A549 (cell line): ENCODE data around the gene SLC6A12. TPM values are rescaled to one million over a fixed set of nuclear protein-coding genes. Genes with fewer than 3 reads are reported as not detected.

Source experiments
- ATAC-seq, 2 experiments: fragments of 200-7000 bp in 1 of 2; fragments of >200 bp in 1 of 2; cut with Nextera tagmentation in 1 of 2; cut with Tn5 transposase in 1 of 2; 3 replicates each; pipeline versions ENCODE4 v1.8.0 to v1.9.1; 2018 to 2020; ENCODE audit warnings: mild to moderate bottlenecking in 1 of 2, moderate library complexity in 1 of 2
- CTCF ChIA-PET: fragments of 300-600 bp; sonication (Branson Sonifier 250); formaldehyde crosslinking; extraction: SDS; loops from one replicate; lab custom pipeline; 2021; ENCODE audit warnings: antibody characterized with exemption, inconsistent platforms; lab: Yijun Ruan, JAX
- POLR2A ChIA-PET: fragments of 350-600 bp; formaldehyde crosslinking; extraction: SDS; loops from one replicate; lab custom pipeline; 2021; ENCODE audit warnings: antibody characterized with exemption, inconsistent platforms; lab: Yijun Ruan, JAX
- DNase-seq, 2 experiments: peaks; one replicate each; pipeline versions ENCODE4 v3.0.0 to v3.0.0-alpha.2; 2011 to 2016; ENCODE audit warnings: low read depth in 1 of 2, low spot score in 1 of 2
- FAIRE-seq: peaks from 2 replicates; lab custom pipeline; 2011; peaks lifted over from hg19 to GRCh38; lab: Jason Lieb, UNC
- H3K27ac ChIP-seq, 2 experiments: fragments of >200 bp; sonication (Bioruptor Twin); formaldehyde crosslinking; 3 replicates each; pipeline ENCODE4 v1.5.1; 2016 to 2017
- H3K4me1 ChIP-seq: fragments of >200 bp; sonication (Bioruptor Twin); formaldehyde crosslinking; 3 replicates; pipeline ENCODE4 v1.6.1; 2016
- H3K4me2 ChIP-seq: fragments of >200 bp; sonication (Bioruptor Twin); formaldehyde crosslinking; 3 replicates; pipeline ENCODE4 v1.6.1; 2016
- H3K4me3 ChIP-seq: fragments of >200 bp; sonication (Bioruptor Twin); formaldehyde crosslinking; 3 replicates; pipeline ENCODE4 v1.5.1; 2016
- H3K9me3 ChIP-seq: fragments of >200 bp; sonication (Bioruptor Twin); formaldehyde crosslinking; 3 replicates; pipeline ENCODE4 v1.6.1; 2016
- BCL3 ChIP-seq: fragments of >200 bp; sonication (Bioruptor Twin); formaldehyde crosslinking; IDR thresholded peaks from 3 replicates; pipeline ENCODE4 v1.6.1; 2016
- BHLHE40 ChIP-seq: IDR thresholded peaks from 2 replicates; pipeline ENCODE4 v1.6.1; 2012; ENCODE audit warnings: low read depth, low read length, inconsistent platforms
- CBX2 ChIP-seq: fragments of 200-600 bp; sonication (generic); IDR thresholded peaks from 2 replicates; pipeline ENCODE4 v1.6.1; 2016; ENCODE audit warnings: low read depth, mild to moderate bottlenecking, borderline replicate concordance
- CEBPB ChIP-seq, 2 experiments: fragments of >200 bp in 1 of 2; sonication (Bioruptor Twin) in 1 of 2; formaldehyde crosslinking in 1 of 2; IDR thresholded peaks; 2 replicates each; pipeline ENCODE4 v1.6.1; 2012 to 2016
- CHD2 ChIP-seq: fragments of 150-350 bp; IDR thresholded peaks from 2 replicates; pipeline ENCODE4 v1.6.1; 2014; ENCODE audit warnings: low read length; ENCODE audit not compliant: partially characterized antibody
- EHF ChIP-seq: fragments of 250-450 bp; sonication (Bioruptor Pico); IDR thresholded peaks from 2 replicates; pipeline ENCODE4 v1.5.0; 2020; ENCODE audit warnings: mild to moderate bottlenecking
- FOSB ChIP-seq: fragments of 250-450 bp; sonication (Bioruptor Pico); IDR thresholded peaks from 2 replicates; pipeline ENCODE4 v1.5.0; 2020; ENCODE audit warnings: mild to moderate bottlenecking, moderate library complexity
- FOSL2 ChIP-seq, 2 experiments: fragments of 450-650 bp in 1 of 2; fragments of >200 bp in 1 of 2; sonication (Bioruptor Twin) in 1 of 2; formaldehyde crosslinking; IDR thresholded peaks; 2 replicates each; pipeline versions ENCODE4 v1.5.0 to v1.6.1; 2016 to 2020; ENCODE audit warnings: mild to moderate bottlenecking in 1 of 2, moderate library complexity in 1 of 2
- HEYL ChIP-seq: fragments of 250-450 bp; sonication (Bioruptor Pico); IDR thresholded peaks from 2 replicates; pipeline ENCODE4 v1.8.0; 2021; ENCODE audit warnings: mild to moderate bottlenecking, moderate library complexity
- HMGXB4 ChIP-seq: fragments of 250-450 bp; sonication (Bioruptor Pico); IDR thresholded peaks from 2 replicates; pipeline ENCODE4 v1.5.0; 2021; ENCODE audit warnings: mild to moderate bottlenecking, moderate library complexity, borderline replicate concordance
- HOXB13 ChIP-seq: fragments of 250-450 bp; sonication (Bioruptor Pico); IDR thresholded peaks from 2 replicates; pipeline ENCODE4 v1.5.0; 2020; ENCODE audit warnings: low read depth, mild to moderate bottlenecking, moderate library complexity
- MAFK ChIP-seq: fragments of 450-650 bp; IDR thresholded peaks from 2 replicates; pipeline ENCODE4 v1.6.1; 2014; ENCODE audit not compliant: partially characterized antibody
- MAZ ChIP-seq: fragments of 150-350 bp; IDR thresholded peaks from 2 replicates; pipeline ENCODE4 v1.6.1; 2014; ENCODE audit warnings: antibody characterized with exemption, low read depth, low read length, borderline replicate concordance
- POLR2AphosphoS2 ChIP-seq: conservative IDR thresholded peaks from 2 replicates; pipeline ENCODE4 v1.6.1; 2012; ENCODE audit warnings: low read length, improper control_type of control experiment, inconsistent platforms
- RARB ChIP-seq: fragments of 250-450 bp; sonication (Bioruptor Pico); IDR thresholded peaks from 2 replicates; pipeline ENCODE4 v1.8.0; 2021; ENCODE audit warnings: mild to moderate bottlenecking, moderate library complexity
- RFX5 ChIP-seq: fragments of 450-650 bp; IDR thresholded peaks from 2 replicates; pipeline ENCODE4 v1.7.1; 2014; ENCODE audit warnings: antibody characterized with exemption, mild to moderate bottlenecking, moderate library complexity
- SMC3 ChIP-seq: fragments of >200 bp; sonication (Bioruptor Twin); formaldehyde crosslinking; IDR thresholded peaks from 3 replicates; pipeline ENCODE4 v1.6.1; 2018; ENCODE audit warnings: inconsistent platforms
- USF2 ChIP-seq: fragments of 450-650 bp; IDR thresholded peaks from 2 replicates; pipeline ENCODE4 v1.6.1; 2014; ENCODE audit warnings: antibody characterized with exemption
- ZC3H11A ChIP-seq: fragments of 450-650 bp; IDR thresholded peaks from 2 replicates; pipeline ENCODE4 v1.6.1; 2014; ENCODE audit warnings: antibody characterized with exemption, mild to moderate bottlenecking
- ZFP36 ChIP-seq: fragments of 450-650 bp; IDR thresholded peaks from 2 replicates; pipeline ENCODE4 v1.6.1; 2014; ENCODE audit warnings: borderline replicate concordance; ENCODE audit not compliant: partially characterized antibody
- ZSCAN20 ChIP-seq: fragments of 250-450 bp; sonication (Bioruptor Pico); IDR thresholded peaks from 2 replicates; pipeline ENCODE4 v1.8.0; 2022; ENCODE audit warnings: mild to moderate bottlenecking, moderate library complexity
- WGBS: methylation state at CpG from one replicate; pipeline ENCODE4 v1.1.6; 2017; ENCODE audit errors: missing lambda C conversion rate; 5-methylcytosine and 5-hydroxymethylcytosine counted together
- polyA plus RNA-seq, 4 experiments: library from polyadenylated mRNA; depleted of rRNA in 3 of 4; stranded (reverse); fragments of >200 nt; fragmentation: RNase III in 1 of 4; extraction: RNeasy Plus Mini Kit Qiagen cat#74134 plus additional on column Dnase treatment in 1 of 4; gene quantifications; 2 replicates in 3 of 4; 3 replicates in 1 of 4; pipeline ENCODE4 v1.2.3, GENCODE V29; 2011 to 2017
- TF ChIP-seq, protein P1 (sequence below): fragments of 250-450 bp; sonication (Bioruptor Pico); IDR thresholded peaks from 2 replicates; pipeline ENCODE4 v1.5.0; 2020; ENCODE audit warnings: low read depth, mild to moderate bottlenecking, moderate library complexity

Gene SLC6A12
- polyA plus RNA-seq, 2 of the 4 experiments (the other 2 are of a cell fraction) = 0.78 to 4.4 TPM

- Histone ChIP-seq H3K4me2 (no peak overlapping the region), H3K9me3 (no peaks in the 10 kb centered on the region), H3K4me3 (no peak overlapping the region), H3K27ac (no peak overlapping the region), H3K4me1 (peaks cover 7% of the 10 kb centered on the region; the same call in 2 of the 3 replicates)
- FAIRE-seq (no peak), DNase-seq (no peak), ATAC-seq (no peak)
- WGBS = 12% methylated on average over 3 of the region's 5 CpGs
- ChIA-PET CTCF (no interaction called here), POLR2A (no interaction called here)
- no peak for TF ChIP-seq FOSB (CRISPR knock-in tag)
- TF ChIP-seq ZC3H11A = no peak
- TF ChIP-seq FOSL2 (IDR thresholded peaks at IDR 0.05) = no peak
- TF ChIP-seq FOSL2 (CRISPR knock-in tag; IDR thresholded peaks at IDR 0.05) = no peak
- TF ChIP-seq EHF (CRISPR knock-in tag) = no peak
- TF ChIP-seq ZSCAN20 = no peak
- TF ChIP-seq CBX2 = no peak
- no peak for TF ChIP-seq RARB
- TF ChIP-seq MAFK = no peak
- TF ChIP-seq BCL3 = no peak
- TF ChIP-seq BHLHE40 = no peak
Observed at GRCh38 chr12:195156-195555, 18.8 kb downstream of the SLC6A12 start.

DNA sequence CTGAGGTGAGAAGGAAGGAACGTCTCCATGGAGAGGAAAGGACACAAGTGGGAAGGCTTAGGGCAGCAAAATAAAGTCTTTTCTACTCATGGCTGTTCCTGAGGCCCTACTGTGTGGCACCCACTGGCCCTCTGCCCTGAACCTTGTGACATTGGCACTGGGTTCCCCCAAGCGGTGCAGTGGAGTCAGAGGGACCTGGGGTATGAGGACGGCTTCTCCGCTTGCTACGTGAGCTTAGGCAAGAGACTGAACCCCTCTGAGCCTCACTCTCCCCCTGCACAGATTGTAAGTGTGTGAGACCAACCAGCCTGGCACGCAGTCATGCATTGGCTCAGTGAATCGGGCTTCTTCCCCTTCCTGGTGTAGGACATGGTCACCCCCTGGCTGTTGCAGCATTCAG, 19.7 kb downstream of the SLC6A12 start:
- H3K4me3 ChIP-seq = no peak overlapping the region
- WGBS = 49% methylated on average over 7 of the region's 7 CpGs

DNA sequence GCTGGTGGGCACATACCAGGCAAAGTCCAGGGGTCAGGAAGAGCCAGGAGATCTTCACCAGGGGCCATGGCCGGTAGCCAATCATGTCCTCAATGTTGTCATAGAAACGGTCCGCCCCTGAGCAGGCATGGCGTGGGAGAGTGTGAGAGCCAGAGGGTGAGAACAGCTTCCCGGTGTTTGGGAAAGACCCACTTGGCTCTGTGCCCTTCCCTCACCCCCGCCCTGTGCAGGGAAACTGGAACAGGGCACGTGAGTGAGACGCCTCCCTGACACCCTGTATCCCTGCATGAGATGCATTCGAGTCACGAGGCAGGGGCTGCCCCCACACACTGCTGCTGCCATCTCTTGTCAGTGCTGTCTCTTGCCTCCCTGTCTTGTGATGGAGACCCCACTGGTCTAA, 20.7 kb downstream of the SLC6A12 start:
- CTCF ChIA-PET = no interaction called here
- no peak for DNase-seq
- TF ChIP-seq BCL3 (no peak), ZFP36 (no peak), HOXB13 (CRISPR knock-in tag) (no peak), SMC3 (no peak), CHD2 (no peak), RFX5 (no peak), HEYL (no peak), POLR2AphosphoS2 (no peak), HMGXB4 (CRISPR knock-in tag) (no peak), ZSCAN20 (no peak), CEBPB (IDR thresholded peaks at IDR 0.05) (no peak)
- TF ChIP-seq, protein P1, sequence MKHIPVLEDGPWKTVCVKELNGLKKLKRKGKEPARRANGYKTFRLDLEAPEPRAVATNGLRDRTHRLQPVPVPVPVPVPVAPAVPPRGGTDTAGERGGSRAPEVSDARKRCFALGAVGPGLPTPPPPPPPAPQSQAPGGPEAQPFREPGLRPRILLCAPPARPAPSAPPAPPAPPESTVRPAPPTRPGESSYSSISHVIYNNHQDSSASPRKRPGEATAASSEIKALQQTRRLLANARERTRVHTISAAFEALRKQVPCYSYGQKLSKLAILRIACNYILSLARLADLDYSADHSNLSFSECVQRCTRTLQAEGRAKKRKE (CRISPR knock-in tag) = no peak
- H3K4me3 ChIP-seq = no peak overlapping the region
- FAIRE-seq = no peak
- no peak overlapping the region for H3K27ac ChIP-seq
- H3K9me3 ChIP-seq = no peaks in the 10 kb centered on the region
- H3K4me1 ChIP-seq = no peaks in the 10 kb centered on the region
- H3K4me2 ChIP-seq = no peak overlapping the region
- no peak for ATAC-seq
- WGBS = 30% methylated on average over 10 of the region's 10 CpGs
- POLR2A ChIA-PET = no interaction called here

More for the DNA sequence above, 19.7 kb downstream of the SLC6A12 start:
- Histone ChIP-seq H3K4me1 (no peaks in the 10 kb centered on the region; the same call in 2 of the 3 replicates), H3K4me2 (no peak overlapping the region), H3K27ac (no peak overlapping the region), H3K9me3 (no peaks in the 10 kb centered on the region)
- ChIA-PET POLR2A (no interaction called here), CTCF (no interaction called here)
- ATAC-seq = no peak
- no peak for FAIRE-seq
- TF ChIP-seq MAZ = no peak
- no peak for TF ChIP-seq USF2
- no peak for DNase-seq
